GM21528 (cell line): ENCODE measurements around the gene PACSIN3.

Experiments used
- ATAC-seq: cut with Tn5 transposase; IDR thresholded peaks from one replicate; pipeline ENCODE4 v1.9.1; 2021; ENCODE audit warnings: mild to moderate bottlenecking, moderate library complexity; ENCODE audit not compliant: unreplicated experiment, low FRiP score

PACSIN3 gene

DNA sequence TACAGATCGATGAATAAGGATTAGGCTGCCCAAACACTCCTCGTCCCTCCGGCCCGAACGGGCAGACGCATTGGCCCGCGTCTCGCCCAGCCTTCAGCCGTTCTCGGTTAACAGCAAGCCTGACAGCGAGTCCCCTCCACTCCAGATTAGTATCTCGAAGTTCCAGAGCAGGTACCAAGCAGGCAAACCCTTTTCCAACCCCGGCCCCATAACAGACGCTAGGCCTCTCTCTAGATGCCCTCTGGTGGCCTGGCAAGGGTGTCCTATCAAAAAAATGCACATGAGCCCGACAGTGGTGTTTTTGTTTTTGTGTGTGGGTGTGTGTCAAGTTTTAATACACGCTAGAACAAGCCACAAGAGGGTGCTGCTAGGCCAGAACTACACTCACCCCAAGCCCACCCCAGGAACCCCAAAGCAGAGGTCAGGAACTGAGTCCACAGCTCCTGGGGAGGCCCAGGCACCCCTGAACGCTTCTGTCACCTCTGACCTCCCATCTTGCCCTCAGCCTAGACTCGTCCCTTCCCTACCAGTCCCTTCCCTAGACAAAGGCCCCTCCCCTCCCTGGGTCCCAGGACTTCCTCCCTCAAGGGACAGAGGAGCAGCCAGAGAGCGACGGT, 8.9 kb downstream of the PACSIN3 start:
- peak; percentile 51 for ATAC-seq

GRCh38 chr11:47176328-47177228, 9.7 kb downstream of the PACSIN3 start, which contains the start of gene ARFGAP2:
Gene ARFGAP2 (minus strand): TSS chr11:47176879. CDS start chr11:47176853, 26 bp downstream.
- ATAC-seq: peak; percentile 87

- no peak for ATAC-seq
Measured at GRCh38 chr11:47175746-47176327, 10.4 kb downstream of the PACSIN3 start.

GRCh38 chr11:47172740-47173336, 13.4 kb downstream of the PACSIN3 start:
- ATAC-seq: no peak

DNA sequence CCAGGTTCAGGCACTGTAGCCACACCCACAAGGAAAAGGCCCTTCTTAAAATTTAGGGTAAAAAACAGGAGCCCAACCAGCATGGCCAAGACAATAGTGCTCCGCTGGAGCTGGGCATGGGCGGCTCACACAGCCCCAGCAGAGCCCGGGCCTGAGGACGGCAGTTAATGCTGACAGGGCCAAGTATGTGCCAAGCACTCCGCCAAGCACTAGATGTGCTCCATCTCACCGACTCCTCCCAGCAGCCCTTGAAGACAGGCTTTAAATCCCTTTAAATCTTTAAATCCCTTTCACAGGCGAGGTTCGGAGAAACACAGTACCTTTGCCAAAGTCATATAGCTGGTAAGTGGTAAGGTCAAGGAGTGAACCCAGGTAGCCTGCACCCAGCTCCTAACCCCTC, 14.4 kb downstream of the PACSIN3 start:
- no peak for ATAC-seq

- no peak for ATAC-seq
Measured at GRCh38 chr11:47171061-47171838, 15.0 kb downstream of the PACSIN3 start.

DNA sequence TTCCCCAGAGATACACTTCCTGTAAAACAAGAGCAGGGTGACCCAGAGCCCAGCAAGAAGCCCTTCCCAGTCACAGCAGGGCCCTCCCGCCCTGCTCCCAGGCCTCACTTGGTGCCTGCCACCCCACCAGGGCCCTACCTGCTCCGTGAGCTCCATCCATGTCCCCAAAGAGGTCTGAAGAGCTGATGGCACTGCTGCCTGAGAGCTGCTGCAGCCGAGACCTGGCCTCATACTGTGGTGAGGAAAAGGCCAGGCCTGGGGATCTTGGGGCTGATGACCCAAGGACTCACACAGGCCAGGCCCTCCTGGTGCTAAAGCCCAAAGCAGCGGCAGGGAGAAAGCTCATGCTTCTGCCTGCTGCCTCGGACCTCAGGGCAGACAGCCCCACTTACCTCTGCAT, 19.9 kb downstream of the PACSIN3 start:
- no peak for ATAC-seq

DNA sequence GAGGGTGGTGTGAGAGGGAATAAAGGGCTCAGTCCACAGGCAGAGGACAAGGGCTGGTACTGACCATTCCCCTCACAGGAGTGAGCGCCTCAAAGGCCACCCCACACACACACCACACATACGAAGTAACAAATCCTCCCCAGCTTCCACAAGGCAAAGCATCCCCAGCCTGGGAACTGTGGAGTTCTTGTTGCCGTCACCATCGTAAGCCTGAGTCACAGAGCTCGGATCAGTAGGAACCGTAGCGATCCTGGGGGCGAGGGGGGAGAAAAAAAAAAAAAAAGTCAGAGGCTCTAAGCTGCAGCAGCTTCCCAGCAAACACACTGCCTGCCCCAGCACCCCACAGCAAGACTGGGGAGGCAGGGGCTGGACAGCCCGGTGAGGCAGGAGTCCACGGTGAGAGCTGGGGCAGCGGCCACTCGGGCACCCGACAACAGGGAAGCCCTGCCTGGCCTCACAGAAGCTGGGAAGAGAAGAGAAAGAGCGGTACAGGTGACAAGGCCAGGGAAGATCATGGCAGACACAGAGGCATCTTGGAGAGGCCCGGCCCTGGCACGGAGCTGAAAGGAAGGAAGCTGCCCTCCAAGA, 20.9 kb downstream of the PACSIN3 start:
- no peak for ATAC-seq

DNA sequence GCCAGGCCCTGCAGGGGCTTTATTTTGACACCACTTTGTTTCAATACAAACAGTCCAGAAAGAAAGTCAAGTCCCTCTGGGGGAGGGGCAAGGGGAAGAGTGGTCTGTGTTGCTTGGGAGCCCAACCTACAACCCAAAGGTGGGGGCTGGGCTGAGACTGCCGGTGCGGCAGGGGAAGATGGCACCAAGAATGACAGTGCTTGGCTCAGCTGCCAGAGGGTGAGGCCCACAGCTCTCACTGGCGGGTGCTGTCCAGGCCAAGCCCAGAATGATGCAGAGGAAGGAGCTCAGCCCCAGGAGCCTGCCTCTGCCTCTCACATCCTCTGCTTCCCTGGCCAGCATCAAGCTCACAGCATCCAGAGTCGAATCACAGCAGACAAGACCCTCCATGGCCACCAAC, 21.9 kb downstream of the PACSIN3 start:
- ATAC-seq: no peak

DNA sequence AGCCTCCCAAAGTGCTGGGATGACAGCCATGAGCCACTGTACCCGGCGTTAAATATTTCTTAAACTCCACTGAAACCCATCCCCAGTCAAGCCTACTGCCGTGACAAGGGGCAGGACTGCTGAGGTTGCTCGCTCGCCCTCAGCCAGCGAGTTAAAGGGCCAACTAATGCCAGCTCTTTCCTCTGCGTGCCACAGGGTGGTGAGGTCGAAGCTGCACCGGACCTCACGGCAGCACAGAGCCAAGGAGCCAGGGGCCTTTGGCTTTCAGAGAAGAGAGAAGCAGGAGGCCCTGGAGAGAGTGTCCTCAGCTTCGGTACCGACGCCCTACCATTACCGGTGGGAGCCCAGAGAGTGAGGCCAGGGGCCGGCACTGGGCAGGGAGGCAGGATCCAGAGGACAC, 22.3 kb downstream of the PACSIN3 start:
- ATAC-seq: no peak

DNA sequence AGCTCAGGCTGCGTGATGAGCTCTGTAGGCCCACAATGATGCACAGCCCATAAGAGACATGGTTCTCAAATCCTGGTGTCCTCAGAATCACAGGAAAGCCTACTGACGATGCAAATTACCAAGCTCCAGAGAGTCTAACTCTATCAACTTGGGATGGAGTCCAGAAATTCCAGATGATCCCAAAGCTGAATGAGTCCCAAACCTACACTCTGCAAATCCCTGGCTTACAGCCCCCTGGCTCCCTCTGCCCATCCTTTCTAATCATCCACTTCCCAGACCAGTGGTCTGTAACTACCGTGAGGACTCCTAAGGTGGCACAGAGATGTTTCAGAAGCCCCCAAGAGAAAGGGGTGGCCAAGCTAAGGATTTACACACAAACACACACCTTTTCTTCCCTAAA, 23.0 kb downstream of the PACSIN3 start:
- ATAC-seq: no peak

GRCh38 chr11:47162426-47162825, 23.8 kb downstream of the PACSIN3 start:
- no peak for ATAC-seq

DNA sequence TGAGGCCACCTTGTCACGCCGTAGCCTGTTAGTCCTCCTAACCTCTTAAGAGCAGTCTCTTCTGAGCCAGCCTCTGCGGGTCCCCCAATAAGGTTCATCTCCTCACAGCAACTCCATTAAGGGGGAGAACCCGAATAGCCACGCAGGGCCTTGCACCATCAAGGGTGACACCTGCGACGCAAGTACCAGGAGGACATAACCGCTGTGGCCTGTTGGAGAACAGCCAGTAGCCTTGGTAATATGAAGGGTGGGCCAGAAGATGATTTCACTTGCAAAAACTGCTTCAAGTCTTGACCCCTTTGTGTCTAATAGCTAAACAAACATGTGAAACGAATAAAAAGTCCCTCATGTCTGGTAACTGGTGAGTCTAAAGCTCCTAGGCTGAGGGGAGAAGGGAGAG, 24.3 kb downstream of the PACSIN3 start:
- ATAC-seq: no peak

GRCh38 chr11:47161134-47161854, 24.9 kb downstream of the PACSIN3 start:
- ATAC-seq: no peak

GRCh38 chr11:47160753-47161133, 25.5 kb downstream of the PACSIN3 start:
- no peak for ATAC-seq

DNA sequence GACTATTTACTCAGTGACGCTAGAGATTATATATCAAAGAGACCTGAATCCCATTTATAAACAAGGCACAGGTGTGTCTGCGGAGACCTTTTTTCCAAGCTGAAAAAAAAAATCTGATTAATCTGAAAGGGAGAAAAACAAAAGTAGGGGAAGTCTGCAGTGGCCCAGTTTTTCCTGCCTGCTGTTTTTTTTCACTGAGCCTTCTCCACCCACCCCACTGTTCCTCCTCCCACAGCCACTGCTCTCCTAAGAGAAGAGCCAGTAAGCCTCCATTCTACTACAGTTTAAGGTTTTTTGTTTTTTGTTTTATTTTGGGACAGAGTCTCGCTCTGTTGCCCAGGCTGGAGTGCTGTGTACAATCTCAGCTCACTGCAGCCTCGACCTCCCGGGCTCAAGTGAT, 28.0 kb downstream of the PACSIN3 start:
- no peak for ATAC-seq

DNA sequence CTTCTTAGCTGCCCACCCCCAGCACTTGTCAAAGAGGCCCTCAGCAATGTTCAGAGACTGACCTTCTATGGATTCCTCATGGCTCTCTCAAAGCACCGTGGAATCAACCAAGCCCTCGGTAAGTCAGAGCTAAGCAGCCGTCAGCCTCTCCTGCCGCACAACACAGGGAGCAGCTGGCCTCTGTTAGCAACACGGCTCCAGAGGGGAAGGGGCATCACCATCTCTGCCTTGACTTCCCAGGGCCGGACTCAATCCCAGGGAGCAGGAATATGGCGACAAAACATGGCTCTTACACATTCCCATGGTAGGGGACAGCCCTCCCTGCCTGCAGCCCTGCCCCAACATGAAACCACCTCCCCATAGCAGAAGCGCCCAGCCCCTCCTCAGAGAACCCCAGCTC, 28.4 kb downstream of the PACSIN3 start:
- no peak for ATAC-seq

GRCh38 chr11:47156951-47157350, 29.3 kb downstream of the PACSIN3 start:
- no peak for ATAC-seq

DNA sequence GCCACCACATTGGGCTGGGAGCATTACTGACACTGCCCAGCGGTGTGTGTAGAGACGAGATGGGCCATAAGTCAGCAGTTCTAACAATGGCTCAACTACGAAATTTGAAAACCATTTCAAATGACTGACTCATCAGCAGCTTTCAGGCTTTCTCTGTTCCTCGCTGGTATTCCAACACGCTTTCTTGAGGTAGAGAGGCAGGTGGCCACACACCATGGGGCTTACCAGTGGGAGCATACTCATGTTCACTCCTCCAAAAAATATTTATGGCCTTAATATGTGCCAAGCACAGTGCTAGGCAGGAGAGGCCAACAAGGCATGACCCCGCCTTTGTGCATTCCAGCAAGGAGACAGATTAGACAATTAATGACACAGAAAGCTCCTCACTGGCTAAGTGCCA, 29.9 kb downstream of the PACSIN3 start:
- no peak for ATAC-seq
